Right kidney (tissue), 1 donor: Measurements from ENCODE around the gene ABHD14A.
A peak's percentile ranks its signal among the peaks of the same experiment; 100 is the strongest.
"Not testable (repeated sequence)": the region's sequence is repeated elsewhere in the genome, so short reads cannot be mapped to it uniquely, and the experiment has no call there.

Experiments
- DNase-seq: peaks from one replicate; pipeline ENCODE4 v3.0.0-alpha.2; 2016

ABHD14A gene

GRCh38 chr3:51969841-51970240, 5.0 kb upstream of the ABHD14A start:
- DNase-seq, result no peak

- DNase-seq, result no peak
Measured at GRCh38 chr3:51970606-51971300, 4.1 kb upstream of the ABHD14A start.

- DNase-seq, result no peak
Measured at GRCh38 chr3:51971350-51971749, 3.5 kb upstream of the ABHD14A start.

- DNase-seq, result no peak
Measured at GRCh38 chr3:51974277-51974962, 444 bp upstream of the ABHD14A start.

- DNase-seq, result peak; percentile 70
Measured at GRCh38 chr3:51975852-51976549, 1.1 kb downstream of the ABHD14A start.

- DNase-seq, result no peak
Measured at GRCh38 chr3:51977446-51978142, 2.7 kb downstream of the ABHD14A start.

- DNase-seq, result no peak
Measured at GRCh38 chr3:51978143-51978502, 3.3 kb downstream of the ABHD14A start.

- no peak for DNase-seq
Measured at GRCh38 chr3:51980253-51980652, 5.4 kb downstream of the ABHD14A start.

- DNase-seq, result no peak
Measured at GRCh38 chr3:51982352-51982837, 7.5 kb downstream of the ABHD14A start.

- peak; percentile 93 for DNase-seq
Measured at GRCh38 chr3:51982838-51983577, 8.1 kb downstream of the ABHD14A start, which contains the start of gene ACY1. ACY1 (plus strand) TSS chr3:51983535; CDS start chr3:51984065, 530 bp downstream.

GRCh38 chr3:51983578-51984268, 8.9 kb downstream of the ABHD14A start:
- DNase-seq, result no peak

- no peak for DNase-seq
Measured at GRCh38 chr3:51984269-51984647, 9.4 kb downstream of the ABHD14A start.

GRCh38 chr3:51985063-51985462, 10.2 kb downstream of the ABHD14A start:
- DNase-seq, result no peak

GRCh38 chr3:51986010-51986947, 11.4 kb downstream of the ABHD14A start:
- DNase-seq, result no peak

GRCh38 chr3:51987568-51987967, 12.7 kb downstream of the ABHD14A start:
- no peak for DNase-seq

GRCh38 chr3:51988286-51989146, 13.7 kb downstream of the ABHD14A start:
- no peak for DNase-seq

GRCh38 chr3:51990501-51990971, 15.7 kb downstream of the ABHD14A start:
- DNase-seq, result not testable (repeated sequence)

- DNase-seq, result no peak
Measured at GRCh38 chr3:51992017-51992682, 17.3 kb downstream of the ABHD14A start.
